ENCODE results near the gene ABHD13. TPM values are rescaled to one million over a fixed set of nuclear protein-coding genes. Genes with fewer than 3 reads are reported as not detected.

The ABHD13 gene
- total and polyA plus RNA-seq, 11 donors, result 2.4 to 6.6 (median 4.9) TPM

- intact Hi-C loops (cut with DNase I), result no loop called here
- Histone ChIP-seq H3K4me1 (no peaks in the 10 kb centered on the region), H3K36me3 (no peaks in the 10 kb centered on the region), H3K9me3 (peaks cover 0 to 9% (median 0%) of the 10 kb centered on the region in 12 donors), H3K27ac (no peak overlapping the region), H3K4me3 (no peak overlapping the region), H3K27me3 (peaks cover 0 to 4% (median 0%) of the 10 kb centered on the region in 9 donors)
- ATAC-seq, result no peak
- no peak for DNase-seq
- no peak for TF ChIP-seq POLR2A (IDR thresholded peaks at IDR 0.05)
- no peak for TF ChIP-seq CTCF (IDR thresholded peaks at IDR 0.05)
- 93 to 97% (median 94%) methylated on average over 2 to 5 of the region's 5 CpGs for WGBS, 4 donors
Measured at GRCh38 chr13:108195861-108196260, 22.3 kb upstream of the ABHD13 start.

GRCh38 chr13:108200781-108201398 is 17.3 kb upstream of the ABHD13 start:
- Histone ChIP-seq H3K4me3 (no peak overlapping the region), H3K4me1 (no peaks in the 10 kb centered on the region), H3K27me3 (peaks cover 0 to 4% (median 0%) of the 10 kb centered on the region in 9 donors), H3K9me3 (no peaks in the 10 kb centered on the region), H3K36me3 (no peaks in the 10 kb centered on the region), H3K27ac (no peak overlapping the region)
- 83 to 96% (median 84%) methylated on average over 1 of the region's 1 CpG for WGBS, 4 donors
- intact Hi-C loops (cut with DNase I), result no loop called here
- ATAC-seq, result no peak
- no peak for TF ChIP-seq CTCF (IDR thresholded peaks at IDR 0.05)
- TF ChIP-seq POLR2A (IDR thresholded peaks at IDR 0.05), result no peak
- DNase-seq, result no peak

GRCh38 chr13:108210551-108210950 is 7.6 kb upstream of the ABHD13 start:
- H3K27ac ChIP-seq, result no peak overlapping the region
- 77 to 87% (median 83%) methylated on average over 2 of the region's 2 CpGs for WGBS, 4 donors
- TF ChIP-seq POLR2A (IDR thresholded peaks at IDR 0.05) (no peak), CTCF (IDR thresholded peaks at IDR 0.05) (no peak)
- H3K27me3 ChIP-seq, result no peaks in the 10 kb centered on the region
- no peak overlapping the region for H3K4me3 ChIP-seq
- peaks cover 0 to 26% (median 0%) of the 10 kb centered on the region in 12 donors for H3K9me3 ChIP-seq
- peaks cover 4 to 29% (median 19%) of the 10 kb centered on the region in 9 donors for H3K36me3 ChIP-seq
- ATAC-seq (no peak), DNase-seq (no peak)
- H3K4me1 ChIP-seq, result peaks cover 0 to 10% (median 4%) of the 10 kb centered on the region in 12 donors
- intact Hi-C loops (cut with DNase I), result no loop called here

- intact Hi-C loops (cut with DNase I), result no loop called here
- no peak overlapping the region for H3K27ac ChIP-seq
- DNase-seq, result no peak
- H3K36me3 ChIP-seq, result peaks cover 4 to 29% (median 19%) of the 10 kb centered on the region in 9 donors
- TF ChIP-seq CTCF (IDR thresholded peaks at IDR 0.05) (no peak), POLR2A (IDR thresholded peaks at IDR 0.05) (no peak)
- peaks cover 0 to 30% (median 16%) of the 10 kb centered on the region in 12 donors for H3K4me1 ChIP-seq
- no peaks in the 10 kb centered on the region for H3K27me3 ChIP-seq
- ATAC-seq, result no peak
- H3K4me3 ChIP-seq, result no peak overlapping the region
- H3K9me3 ChIP-seq, result peaks cover 0 to 18% (median 0%) of the 10 kb centered on the region in 12 donors
- WGBS, 4 donors, result 73 to 92% (median 89%) methylated on average over 4 of the region's 4 CpGs
Measured at GRCh38 chr13:108212886-108213285, 5.3 kb upstream of the ABHD13 start.
